ENCODE measurements around the gene PTPRD. TPM values are rescaled to one million over a fixed set of nuclear protein-coding genes. Genes with fewer than 3 reads are reported as not detected.

The PTPRD gene
- total RNA-seq, 1 experiment from 2014 or later, result 0.02 TPM

GRCh38 chr9:8647824-8648223 lies 1965.0 kb downstream of the PTPRD start:
- Histone ChIP-seq H3K79me2 (ENCODE audit: insufficient read depth, low read length) (no peaks in the 10 kb centered on the region), H3K27me3 (ENCODE audit: insufficient read depth, low read length) (no peaks in the 10 kb centered on the region), H2AFZ (ENCODE audit: low read depth, low read length, poor library complexity, severe bottlenecking) (no peak overlapping the region), H3K9ac (ENCODE audit: low read length) (no peak overlapping the region), H3K4me3 (replicated peaks in 1 of 2; ENCODE audit: low read depth in 1 of 2, low read length in 2 of 2) (no peak overlapping the region), H4K20me1 (ENCODE audit: insufficient read depth) (no peaks in the 10 kb centered on the region), H3K9me2 (ENCODE audit: insufficient read depth) (no peaks in the 10 kb centered on the region), H3K4me2 (ENCODE audit: low read length) (no peak overlapping the region), H3K9me3 (ENCODE audit: control insufficient read depth in 1 of 2, insufficient read depth in 1 of 2, low read depth in 1 of 2, low read length in 2 of 2) (peaks cover 3 to 29% of the 10 kb centered on the region in 2 experiments; a peak in 2 of 4 replicates), H3K4me1 (ENCODE audit: control insufficient read depth in 1 of 2, insufficient read depth in 2 of 2, low read length in 2 of 2) (no peaks in the 10 kb centered on the region), H3K36me3 (ENCODE audit: control insufficient read depth in 1 of 2, insufficient read depth in 2 of 2, low read length in 2 of 2) (no peaks in the 10 kb centered on the region), H3K27ac (ENCODE audit: low read depth, low read length) (no peak overlapping the region)
- DNase-seq (ENCODE audit: low read depth, low spot score) (no peak), ATAC-seq (no peak)
- POLR2A ChIA-PET, result no interaction called here
- intact Hi-C loops (cut with micrococcal nuclease), result no loop called here
- TF ChIP-seq FOSL1 (IDR thresholded peaks at IDR 0.05; ENCODE audit: low read depth), result no peak
- TF ChIP-seq ELF1 (IDR thresholded peaks at IDR 0.05; ENCODE audit: borderline replicate concordance, low read depth), result no peak
- no peak for TF ChIP-seq ZBTB33 (IDR thresholded peaks at IDR 0.05; ENCODE audit: extremely low read depth, insufficient replicate concordance, low read length)
- TF ChIP-seq SP1 (IDR thresholded peaks at IDR 0.05; ENCODE audit: low read depth), result no peak
- TF ChIP-seq CBX3 (IDR thresholded peaks at IDR 0.05; ENCODE audit: low read depth), result no peak
- TF ChIP-seq SRF (IDR thresholded peaks at IDR 0.05; ENCODE audit: low read depth), result no peak
- TF ChIP-seq EZH2 (IDR thresholded peaks at IDR 0.05), result no peak
- no peak for TF ChIP-seq CTCF (IDR thresholded peaks at IDR 0.05 in 2 of 3, conservative IDR thresholded peaks at IDR 0.05 in 1 of 3; ENCODE audit: borderline replicate concordance in 1 of 3, insufficient read depth in 1 of 3, low read depth in 2 of 3, low read length in 2 of 3)
- no peak for TF ChIP-seq ZFX (IDR thresholded peaks at IDR 0.05)
- no peak for TF ChIP-seq SIN3A (IDR thresholded peaks at IDR 0.05; ENCODE audit: low read depth)
- TF ChIP-seq POLR2A (IDR thresholded peaks at IDR 0.05; ENCODE audit: borderline replicate concordance, extremely low read depth, insufficient read depth, insufficient read length), result no peak
- no peak for TF ChIP-seq MAX (IDR thresholded peaks at IDR 0.05)
- TF ChIP-seq CEBPB (IDR thresholded peaks at IDR 0.05; ENCODE audit: low read depth), result no peak
- RAD21 ChIA-PET (ENCODE audit: low non-redundant PET in 1 of 2, low total read pairs in 2 of 2, uncharacterized antibody in 2 of 2, unreplicated experiment in 2 of 2), result no interaction called here
- CTCF ChIA-PET, result no interaction called here
- BruUV-seq (replicated peaks), result no TSS peak
